Measurements from ENCODE around the gene POLR2F.

Gene POLR2F

DNA sequence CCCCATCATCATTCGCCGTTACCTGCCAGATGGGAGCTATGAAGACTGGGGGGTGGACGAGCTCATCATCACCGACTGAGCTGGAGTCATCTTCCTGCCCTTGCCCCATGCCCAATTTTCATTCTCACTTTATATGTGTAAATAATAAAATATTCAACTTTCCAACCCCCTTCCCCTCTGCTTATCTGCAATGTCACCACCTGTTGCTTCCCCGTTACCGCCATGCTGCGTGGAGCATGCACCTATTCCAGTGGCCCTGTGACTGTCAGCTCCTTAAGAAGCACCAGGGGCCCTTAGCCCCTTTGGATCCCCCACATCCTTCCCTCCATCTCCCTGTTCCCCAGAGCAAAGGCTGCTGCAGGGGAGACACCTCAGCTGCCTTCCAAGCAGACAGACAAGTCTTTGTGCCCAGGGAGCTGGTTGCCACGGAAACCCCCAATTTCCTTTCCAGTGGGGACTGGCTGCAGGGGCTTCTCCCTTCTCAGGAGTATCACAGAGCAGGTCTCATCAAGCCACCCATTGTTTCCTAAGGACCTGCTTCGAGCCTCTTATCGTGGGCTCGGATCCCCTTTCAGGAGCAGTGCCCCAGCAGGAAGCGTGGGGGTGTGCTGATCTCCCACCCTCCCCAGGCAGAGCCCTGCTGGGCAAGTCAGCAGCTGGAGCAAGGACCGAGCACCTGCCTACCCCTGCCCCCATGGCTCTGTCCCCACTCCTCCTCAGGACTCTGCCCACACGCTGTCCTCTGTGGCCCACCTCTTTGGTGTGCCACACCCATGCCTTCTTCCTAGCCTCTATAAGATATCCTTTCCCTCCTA lies 14.3 kb downstream of the POLR2F start:
- no peak for TF ChIP-seq CTCF (IDR thresholded peaks at IDR 0.05)

- TF ChIP-seq CTCF (IDR thresholded peaks at IDR 0.05) = no peak
These were observed 15.2 kb downstream of the POLR2F start for GRCh38 chr22:37968452-37969251.

GRCh38 chr22:37970864-37971263 lies 17.4 kb downstream of the POLR2F start:
- TF ChIP-seq CTCF (IDR thresholded peaks at IDR 0.05) = no peak

GRCh38 chr22:37971475-37972434 lies 18.3 kb downstream of the POLR2F start:
- no peak for TF ChIP-seq CTCF (IDR thresholded peaks at IDR 0.05)

- no peak for TF ChIP-seq CTCF (IDR thresholded peaks at IDR 0.05)
These were observed 19.0 kb downstream of the POLR2F start for GRCh38 chr22:37972527-37972926.

GRCh38 chr22:37973271-37974170 lies 20.0 kb downstream of the POLR2F start:
- TF ChIP-seq CTCF (IDR thresholded peaks at IDR 0.05) = no peak
